ENCODE data around the gene PEX19.

GRCh38 chr1:160328184-160328583 lies 43.3 kb upstream of the PEX19 start:
- TF ChIP-seq CTCF (IDR thresholded peaks at IDR 0.05 in 4 of 5, conservative IDR thresholded peaks at IDR 0.05 in 1 of 5) (no peak), POLR2A (IDR thresholded peaks at IDR 0.05) (no peak)
